Central memory CD8-positive, alpha-beta T cell (primary cell): ENCODE results near the gene NKRF.
A peak's percentile ranks its signal among the peaks of the same experiment; 100 is the strongest.

Experiments used
- ATAC-seq: fragments of 150-1000 bp; cut with Tn5 transposase; replicated peaks from 2 replicates; pipeline ENCODE4 v1.10.0; 2022; ENCODE audit warnings: mild to moderate bottlenecking, moderate FRiP score, moderate number of reproducible peaks; ENCODE audit not compliant: poor library complexity, severe bottlenecking; ENCODE audit errors: extremely low read depth
- DNase-seq, 2 donors: peaks; one replicate each; pipeline ENCODE4 v3.0.0; 2021; ENCODE audit warnings: low spot score in 2 of 2
- H3K27ac Mint-ChIP-seq: one replicate; pipeline ENCODE4 v1.8.0; 2022; ENCODE audit warnings: low read depth, mild to moderate bottlenecking, moderate library complexity, mixed read lengths
- H3K27me3 Mint-ChIP-seq: one replicate; pipeline ENCODE4 v1.8.0; 2022; ENCODE audit warnings: mixed read lengths
- H3K36me3 Mint-ChIP-seq: one replicate; pipeline ENCODE4 v1.8.0; 2022; ENCODE audit warnings: mild to moderate bottlenecking, moderate library complexity, mixed read lengths; ENCODE audit not compliant: insufficient read depth
- H3K4me1 Mint-ChIP-seq: one replicate; pipeline ENCODE4 v1.8.0; 2022; ENCODE audit warnings: mixed read lengths
- H3K4me3 Mint-ChIP-seq: one replicate; pipeline ENCODE4 v1.8.0; 2022; ENCODE audit warnings: mild to moderate bottlenecking, moderate library complexity, mixed read lengths
- H3K9me3 Mint-ChIP-seq: one replicate; pipeline ENCODE4 v1.8.0; 2022; ENCODE audit warnings: mixed read lengths

NKRF gene

GRCh38 chrX:119604766-119605463, 1.3 kb downstream of the NKRF start:
- no peak for DNase-seq
- peaks cover 22% of the 10 kb centered on the region for H3K36me3 Mint-ChIP-seq
- H3K4me1 Mint-ChIP-seq, result peaks cover 21% of the 10 kb centered on the region
- no peaks in the 10 kb centered on the region for H3K9me3 Mint-ChIP-seq
- no peaks in the 10 kb centered on the region for H3K27me3 Mint-ChIP-seq
- H3K4me3 Mint-ChIP-seq, result peak overlapping the region; percentile 93
- ATAC-seq, result no peak
- peak overlapping the region; percentile 95 for H3K27ac Mint-ChIP-seq

GRCh38 chrX:119602701-119603255, 3.4 kb downstream of the NKRF start:
- DNase-seq (no peak), ATAC-seq (no peak)
- Mint-ChIP-seq H3K27me3 (no peaks in the 10 kb centered on the region), H3K27ac (no peak overlapping the region), H3K4me1 (peaks cover 20% of the 10 kb centered on the region), H3K4me3 (no peak overlapping the region), H3K9me3 (no peaks in the 10 kb centered on the region), H3K36me3 (peaks cover 25% of the 10 kb centered on the region)

- Mint-ChIP-seq H3K27me3 (no peaks in the 10 kb centered on the region), H3K36me3 (peaks cover 35% of the 10 kb centered on the region), H3K27ac (peak overlapping the region; percentile 35), H3K4me3 (no peak overlapping the region), H3K9me3 (no peaks in the 10 kb centered on the region), H3K4me1 (peaks cover 7% of the 10 kb centered on the region)
- no peak for DNase-seq
- ATAC-seq, result no peak
Measured at GRCh38 chrX:119589810-119590209, 16.4 kb downstream of the NKRF start.

- DNase-seq, result no peak
- no peak overlapping the region for H3K4me3 Mint-ChIP-seq
- H3K27me3 Mint-ChIP-seq, result no peaks in the 10 kb centered on the region
- no peaks in the 10 kb centered on the region for H3K9me3 Mint-ChIP-seq
- peak overlapping the region; percentile 61 for H3K27ac Mint-ChIP-seq
- no peak for ATAC-seq
- peaks cover 8% of the 10 kb centered on the region for H3K4me1 Mint-ChIP-seq
- peaks cover 15% of the 10 kb centered on the region for H3K36me3 Mint-ChIP-seq
Measured at GRCh38 chrX:119583431-119584059, 22.7 kb downstream of the NKRF start.

GRCh38 chrX:119579414-119579813, 26.8 kb downstream of the NKRF start:
- Mint-ChIP-seq H3K27me3 (no peaks in the 10 kb centered on the region), H3K9me3 (no peaks in the 10 kb centered on the region), H3K27ac (no peak overlapping the region), H3K4me1 (peaks cover 8% of the 10 kb centered on the region), H3K36me3 (peaks cover 16% of the 10 kb centered on the region), H3K4me3 (no peak overlapping the region)
- DNase-seq, result no peak
- ATAC-seq, result no peak

- Mint-ChIP-seq H3K27ac (peak within 1 kb of the TSS; percentile 80), H3K36me3 (peaks cover 12% of the 10 kb centered on the region), H3K4me1 (no peaks in the 10 kb centered on the region), H3K9me3 (no peaks in the 10 kb centered on the region), H3K4me3 (peak within 1 kb of the TSS; percentile 80), H3K27me3 (no peaks in the 10 kb centered on the region)
- DNase-seq (peak; percentile 71 to 85), ATAC-seq (peak; percentile 92)
Measured at GRCh38 chrX:119574394-119575266, 31.6 kb downstream of the NKRF start, which contains the start of gene UBE2A. Gene UBE2A, plus strand, starts transcription at chrX:119574563. Its CDS starts 149 bp downstream, at chrX:119574712.

GRCh38 chrX:119573840-119574393, 32.3 kb downstream of the NKRF start:
- Mint-ChIP-seq H3K27ac (peak overlapping the region; percentile 80), H3K4me1 (no peaks in the 10 kb centered on the region), H3K4me3 (peak overlapping the region; percentile 80), H3K27me3 (no peaks in the 10 kb centered on the region), H3K36me3 (peaks cover 12% of the 10 kb centered on the region), H3K9me3 (no peaks in the 10 kb centered on the region)
- ATAC-seq (no peak), DNase-seq (peak in 1 of 2 donors; percentile 9)

GRCh38 chrX:119573222-119573621, 33.0 kb downstream of the NKRF start:
- no peaks in the 10 kb centered on the region for H3K4me1 Mint-ChIP-seq
- no peaks in the 10 kb centered on the region for H3K9me3 Mint-ChIP-seq
- no peak overlapping the region for H3K27ac Mint-ChIP-seq
- DNase-seq (no peak), ATAC-seq (no peak)
- peaks cover 12% of the 10 kb centered on the region for H3K36me3 Mint-ChIP-seq
- peak overlapping the region; percentile 80 for H3K4me3 Mint-ChIP-seq
- no peaks in the 10 kb centered on the region for H3K27me3 Mint-ChIP-seq

GRCh38 chrX:119570351-119570835, 35.8 kb downstream of the NKRF start:
- no peaks in the 10 kb centered on the region for H3K27me3 Mint-ChIP-seq
- no peak for DNase-seq
- no peak overlapping the region for H3K27ac Mint-ChIP-seq
- no peaks in the 10 kb centered on the region for H3K4me1 Mint-ChIP-seq
- H3K4me3 Mint-ChIP-seq, result no peak overlapping the region
- no peaks in the 10 kb centered on the region for H3K9me3 Mint-ChIP-seq
- H3K36me3 Mint-ChIP-seq, result peaks cover 8% of the 10 kb centered on the region
- no peak for ATAC-seq

- Mint-ChIP-seq H3K27me3 (no peaks in the 10 kb centered on the region), H3K36me3 (peaks cover 13% of the 10 kb centered on the region), H3K27ac (peak within 1 kb of the TSS; percentile 84), H3K4me3 (peak within 1 kb of the TSS; percentile 91), H3K9me3 (no peaks in the 10 kb centered on the region), H3K4me1 (peaks cover 19% of the 10 kb centered on the region)
- peak; percentile 96 for ATAC-seq
- peak; percentile 65 to 80 for DNase-seq
Measured at GRCh38 chrX:119565107-119565663, 41.0 kb downstream of the NKRF start, which contains the start of gene STEEP1. Gene STEEP1, minus strand, starts transcription at chrX:119565409. Its CDS starts 54 bp downstream, at chrX:119565355.

GRCh38 chrX:119552508-119552907, 53.7 kb downstream of the NKRF start:
- DNase-seq, result no peak
- no peaks in the 10 kb centered on the region for H3K27me3 Mint-ChIP-seq
- H3K4me3 Mint-ChIP-seq, result no peak overlapping the region
- H3K9me3 Mint-ChIP-seq, result no peaks in the 10 kb centered on the region
- peaks cover 6% of the 10 kb centered on the region for H3K36me3 Mint-ChIP-seq
- peaks cover 16% of the 10 kb centered on the region for H3K4me1 Mint-ChIP-seq
- ATAC-seq, result no peak
- H3K27ac Mint-ChIP-seq, result no peak overlapping the region
